Right ventricle myocardium superior (tissue), 1 donor: ENCODE measurements around the gene ELF3. TPM values are rescaled to one million over a fixed set of nuclear protein-coding genes. Genes with fewer than 3 reads are reported as not detected.
"Not testable (repeated sequence)": the region's sequence is repeated elsewhere in the genome, so short reads cannot be mapped to it uniquely, and the experiment has no call there.

Experiments
- ATAC-seq: fragments of 200-7000 bp; cut with Tn5 transposase; one replicate; pipeline ENCODE4 v1.9.1; 2020; ENCODE audit warnings: mild to moderate bottlenecking; ENCODE audit not compliant: poor library complexity
- DNase-seq: peaks from one replicate; pipeline ENCODE4 v3.0.0-alpha.2; 2020
- intact Hi-C: fragments of 100-400 bp; cut with DNase I; formaldehyde crosslinking; loops from one replicate; pipeline ENCODE4 v1.11.2; 2022
- microRNA-seq: library from miRNA; unstranded; fragments of <30 nt; microRNA quantifications from one replicate; pipeline ENCODE4 v1.2.0, GENCODE V29; 2020
- total RNA-seq: library from RNA; stranded (reverse); fragmentation: NEBNext Ultra II Directional; extraction: Animal tissue kit (Norgen Biotek cat#: 25700); gene quantifications from one replicate; pipeline ENCODE4 v1.2.1, GENCODE V29; 2021
- donor health status: DM: no; HTN: yes; CAD: no; lungs with severe emphysema.

The ELF3 gene
- total RNA-seq, 1 donor from 2014 or later, result 0.65 TPM

GRCh38 chr1:202058001-202058908, 47.9 kb downstream of the ELF3 start:
- intact Hi-C loops, result no loop called here
- no peak for ATAC-seq
- no peak for DNase-seq

GRCh38 chr1:202061055-202061454, 50.7 kb downstream of the ELF3 start:
- intact Hi-C loops, result no loop called here
- ATAC-seq (no peak), DNase-seq (no peak)

GRCh38 chr1:202061787-202062186, 51.4 kb downstream of the ELF3 start:
- DNase-seq, ATAC-seq, intact Hi-C loops: not testable (repeated sequence)

GRCh38 chr1:202062636-202063035, 52.2 kb downstream of the ELF3 start:
- DNase-seq, intact Hi-C loops, ATAC-seq: not testable (repeated sequence)

- ATAC-seq, result no peak
- no peak for DNase-seq
- intact Hi-C loops, result no loop called here
These were observed 52.7 kb downstream of the ELF3 start for GRCh38 chr1:202063093-202063492.

GRCh38 chr1:202064889-202065312, 54.5 kb downstream of the ELF3 start:
- intact Hi-C loops, ATAC-seq, DNase-seq: not testable (repeated sequence)

Small RNA genes within 50 kb of the gene (microRNA-seq; reads per million reads assigned to microRNA genes)
- gene MIR6740, result not detected

Other genes starting within 250 kb of the ELF3 start
- 17.2 TPM for gene IPO9, start 181.4 kb upstream of the ELF3 start, total RNA-seq
- 162 TPM for gene SHISA4, start 121.7 kb upstream of the ELF3 start, total RNA-seq
- 9.6 TPM for gene LMOD1, start 64.0 kb upstream of the ELF3 start, total RNA-seq
- 76.5 TPM for gene TIMM17A, start 55.1 kb upstream of the ELF3 start, total RNA-seq
- gene RNPEP, start 27.9 kb upstream of the ELF3 start, total RNA-seq, result 15.4 TPM
- 0.05 TPM for gene GPR37L1, start 112.3 kb downstream of the ELF3 start, total RNA-seq
- gene ARL8A, start 134.2 kb downstream of the ELF3 start, total RNA-seq, result 69.5 TPM
- gene PTPN7, start 150.0 kb downstream of the ELF3 start, total RNA-seq, result 0.27 TPM
- gene LGR6, start 183.2 kb downstream of the ELF3 start, total RNA-seq, result 3.9 TPM